CD4-positive, alpha-beta T cell (primary cell): ENCODE results near the gene INSR. TPM values are rescaled to one million over a fixed set of nuclear protein-coding genes. Genes with fewer than 3 reads are reported as not detected.

Experiments
- ATAC-seq: fragments of 200-7000 bp; cut with Tn5 transposase; one replicate; pipeline ENCODE4 v1.10.0; 2022; ENCODE audit warnings: mild to moderate bottlenecking; ENCODE audit not compliant: poor library complexity
- CTCF ChIA-PET: fragments of 350-600 bp; sonication (Branson Sonifier 250); formaldehyde crosslinking; loops from one replicate; lab custom pipeline; 2021; ENCODE audit warnings: antibody characterized with exemption, inconsistent platforms; lab: Charles Lee
- POLR2A ChIA-PET: fragments of 350-600 bp; sonication (Branson Sonifier 250); formaldehyde crosslinking; loops from one replicate; lab custom pipeline; 2021; ENCODE audit warnings: antibody characterized with exemption, inconsistent platforms; lab: Charles Lee
- DNase-seq, 14 experiments: peaks; one replicate each; pipeline ENCODE4 v3.0.0-alpha.2; 2013 to 2020; ENCODE audit warnings: mixed read lengths in 2 of 14
- H3K27ac ChIP-seq, 2 donors: one replicate each; pipeline versions ENCODE4 v1.5.1 to v1.7.0; 2013; ENCODE audit warnings: low read length in 2 of 2, low read depth in 1 of 2, mild to moderate bottlenecking in 1 of 2
- H3K27me3 ChIP-seq, 2 experiments: 1 replicate in 1 of 2; 2 replicates in 1 of 2; pipeline versions ENCODE4 v1.6.1 to v1.7.0; 2013; ENCODE audit warnings: low read length in 2 of 2, control low read depth in 1 of 2, mild to moderate bottlenecking in 1 of 2, moderate library complexity in 1 of 2; ENCODE audit not compliant: insufficient read depth in 2 of 2, control insufficient read depth in 1 of 2
- H3K36me3 ChIP-seq: one replicate; pipeline ENCODE4 v1.6.1; 2013; ENCODE audit warnings: low read length, control low read depth; ENCODE audit not compliant: insufficient read depth
- H3K4me1 ChIP-seq: one replicate; pipeline ENCODE4 v1.6.1; 2013; ENCODE audit warnings: low read length, control low read depth; ENCODE audit not compliant: insufficient read depth
- H3K4me3 ChIP-seq: one replicate; pipeline ENCODE4 v1.5.1; 2013; ENCODE audit warnings: mild to moderate bottlenecking, low read length, moderate library complexity
- H3K9me3 ChIP-seq, 2 experiments: 1 replicate in 1 of 2; 2 replicates in 1 of 2; pipeline versions ENCODE4 v1.6.1 to v1.7.0; 2013; ENCODE audit warnings: low read length in 2 of 2, mild to moderate bottlenecking in 2 of 2, control low read depth in 1 of 2, moderate library complexity in 1 of 2; ENCODE audit not compliant: control insufficient read depth in 1 of 2, insufficient read depth in 1 of 2
- H3K27ac Mint-ChIP-seq: one replicate; pipeline ENCODE4 v1.8.0; 2020; ENCODE audit warnings: mixed read lengths
- H3K27me3 Mint-ChIP-seq: one replicate; pipeline ENCODE4 v1.8.0; 2021; ENCODE audit warnings: mixed read lengths
- H3K36me3 Mint-ChIP-seq: one replicate; pipeline ENCODE4 v1.8.0; 2021; ENCODE audit warnings: low read depth, mixed read lengths
- H3K4me1 Mint-ChIP-seq: one replicate; pipeline ENCODE4 v1.8.0; 2021; ENCODE audit warnings: low read depth, mixed read lengths
- H3K4me3 Mint-ChIP-seq: one replicate; pipeline ENCODE4 v1.8.0; 2020; ENCODE audit warnings: mild to moderate bottlenecking, mixed read lengths
- H3K9me3 Mint-ChIP-seq: one replicate; pipeline ENCODE4 v1.8.0; 2020; ENCODE audit warnings: mixed read lengths
- CTCF ChIP-seq: fragments of 200-600 bp; IDR thresholded peaks from one replicate; pipeline ENCODE4 v1.8.0; 2022; ENCODE audit warnings: antibody characterized with exemption, mild to moderate bottlenecking
- intact Hi-C, 2 experiments: fragments of 100-400 bp; cut with DNase I in 1 of 2; cut with micrococcal nuclease in 1 of 2; formaldehyde crosslinking; loops; one replicate each; pipeline versions ENCODE4 v1.15.1 to v1.9.0; 2023 to 2025; cut with DNase I, micrococcal nuclease
- total RNA-seq, 174 experiments: library from RNA in 2 of 174; stranded (reverse) in 2 of 174; gene quantifications; one replicate each; pipeline ENCODE4 v1.2.3 and lab custom pipeline; 2021 to 2026

INSR gene
- total RNA-seq, 2 experiments from 2014 or later, result 1.8 to 3.0 TPM

GRCh38 chr19:7159105-7159933, 134.9 kb downstream of the INSR start:
- ATAC-seq, result no peak
- CTCF ChIA-PET, result interaction anchor here (0.6 to 0.9 kb wide), 2 partner anchors 11 to 503 kb away, joined by 3 read pairs; no protein-coding TSS in a partner anchor
- no peak overlapping the region for H3K27ac Mint-ChIP-seq

GRCh38 chr19:7153022-7153421, 141.2 kb downstream of the INSR start:
- DNase-seq, result peak in 1 of 14 experiments; percentile 20
- CTCF ChIA-PET, result no interaction called here

More at GRCh38 chr19:7159105-7159933, 134.9 kb downstream of the INSR start:
- Mint-ChIP-seq H3K4me1 (no peaks in the 10 kb centered on the region), H3K36me3 (peaks cover 5% of the 10 kb centered on the region), H3K9me3 (no peaks in the 10 kb centered on the region), H3K4me3 (no peak overlapping the region), H3K27me3 (no peaks in the 10 kb centered on the region)
- Histone ChIP-seq H3K4me1 (no peaks in the 10 kb centered on the region), H3K27ac (no peak overlapping the region), H3K4me3 (no peak overlapping the region), H3K9me3 (no peaks in the 10 kb centered on the region), H3K27me3 (no peaks in the 10 kb centered on the region), H3K36me3 (no peaks in the 10 kb centered on the region)
- intact Hi-C loops, result no loop called here
- peak in 2 of 14 experiments; percentile 41 to 64 for DNase-seq
- POLR2A ChIA-PET, result no interaction called here
- TF ChIP-seq CTCF, result no peak

GRCh38 chr19:7152568-7152967, 141.6 kb downstream of the INSR start:
- no peak overlapping the region for H3K4me3 ChIP-seq
- no peaks in the 10 kb centered on the region for H3K9me3 ChIP-seq
- intact Hi-C loops, result no loop called here
- DNase-seq, result no peak
- no peaks in the 10 kb centered on the region for H3K27me3 Mint-ChIP-seq
- no peak overlapping the region for H3K27ac ChIP-seq
- H3K27me3 ChIP-seq, result no peaks in the 10 kb centered on the region
- TF ChIP-seq CTCF, result no peak
- ChIA-PET POLR2A (interaction anchor here (0.6 kb wide), 1 partner anchor 19 kb away, joined by 4 read pairs; no protein-coding TSS in a partner anchor), CTCF (no interaction called here)
- no peaks in the 10 kb centered on the region for H3K4me1 ChIP-seq
- no peaks in the 10 kb centered on the region for H3K9me3 Mint-ChIP-seq
- no peaks in the 10 kb centered on the region for H3K36me3 ChIP-seq
- no peaks in the 10 kb centered on the region for H3K36me3 Mint-ChIP-seq
- no peak overlapping the region for H3K27ac Mint-ChIP-seq
- no peak for ATAC-seq
- H3K4me3 Mint-ChIP-seq, result no peak overlapping the region
- no peaks in the 10 kb centered on the region for H3K4me1 Mint-ChIP-seq

More at GRCh38 chr19:7153022-7153421, 141.2 kb downstream of the INSR start:
- ATAC-seq, result no peak
- Histone ChIP-seq H3K4me3 (no peak overlapping the region), H3K27ac (no peak overlapping the region), H3K36me3 (no peaks in the 10 kb centered on the region), H3K9me3 (no peaks in the 10 kb centered on the region), H3K4me1 (no peaks in the 10 kb centered on the region), H3K27me3 (no peaks in the 10 kb centered on the region)
- Mint-ChIP-seq H3K36me3 (no peaks in the 10 kb centered on the region), H3K4me3 (no peak overlapping the region), H3K9me3 (no peaks in the 10 kb centered on the region), H3K4me1 (no peaks in the 10 kb centered on the region), H3K27me3 (no peaks in the 10 kb centered on the region), H3K27ac (no peak overlapping the region)
- POLR2A ChIA-PET, result no interaction called here
- TF ChIP-seq CTCF, result no peak
- intact Hi-C loops, result no loop called here
